Smooth muscle cell (in vitro differentiated cells): ENCODE data around the gene FAM83G. TPM values are rescaled to one million over a fixed set of nuclear protein-coding genes. Genes with fewer than 3 reads are reported as not detected.
A peak's percentile ranks its signal among the peaks of the same experiment; 100 is the strongest.

Experiments
- DNase-seq: peaks from one replicate; lab custom pipeline; 2025; ENCODE audit not compliant: unreplicated experiment; lab: John Stamatoyannopoulos, UW
- H2AFZ ChIP-seq: fragments of 200-600 bp; sonication (generic); 2 replicates; pipeline ENCODE4 v1.6.0; 2016; ENCODE audit warnings: antibody characterized with exemption, low read depth, mild to moderate bottlenecking
- H3F3A ChIP-seq: fragments of 200-600 bp; sonication (generic); 2 replicates; pipeline ENCODE4 v1.6.0; 2017; ENCODE audit warnings: antibody characterized with exemption, low read depth
- H3K27ac ChIP-seq: fragments of 200-600 bp; sonication (generic); 2 replicates; pipeline ENCODE4 v1.5.1; 2016; ENCODE audit warnings: low read depth, mild to moderate bottlenecking
- H3K27me3 ChIP-seq: fragments of 200-600 bp; sonication (generic); 2 replicates; pipeline ENCODE4 v1.6.1; 2016; ENCODE audit warnings: low read depth, mild to moderate bottlenecking
- H3K36me3 ChIP-seq: fragments of 200-600 bp; sonication (generic); 2 replicates; pipeline ENCODE4 v1.5.1; 2016; ENCODE audit warnings: low read depth
- H3K4me1 ChIP-seq: fragments of 200-600 bp; sonication (generic); 2 replicates; pipeline ENCODE4 v1.5.1; 2016; ENCODE audit warnings: low read depth
- H3K4me2 ChIP-seq: fragments of 200-600 bp; sonication (generic); 2 replicates; pipeline ENCODE4 v1.6.0; 2016; ENCODE audit warnings: mild to moderate bottlenecking
- H3K4me3 ChIP-seq: fragments of 200-600 bp; sonication (generic); 2 replicates; pipeline ENCODE4 v1.5.1; 2016; ENCODE audit warnings: mild to moderate bottlenecking
- H3K79me2 ChIP-seq: fragments of 200-600 bp; sonication (generic); 2 replicates; pipeline ENCODE4 v1.6.0; 2016; ENCODE audit warnings: low read depth, mild to moderate bottlenecking
- H3K9ac ChIP-seq: fragments of 200-600 bp; sonication (generic); 2 replicates; pipeline ENCODE4 v1.6.0; 2016; ENCODE audit warnings: low read depth
- H3K9me3 ChIP-seq: fragments of 200-600 bp; sonication (generic); replicated peaks from 2 replicates; pipeline ENCODE4 v1.5.1; 2016; ENCODE audit warnings: low read depth
- H4K20me1 ChIP-seq: fragments of 200-600 bp; sonication (generic); 2 replicates; pipeline ENCODE4 v1.6.0; 2016; ENCODE audit warnings: low read depth
- WGBS: methylation state at CpG from one replicate; pipeline ENCODE4 v1.1.7; 2016; ENCODE audit warnings: low lambda C conversion rate; 5-methylcytosine and 5-hydroxymethylcytosine counted together
- polyA plus RNA-seq: library from polyadenylated mRNA; unstranded; fragments of >200 nt; fragmentation: Nextera tagmentation; extraction: Ambion mirVana; gene quantifications from 2 replicates; pipeline ENCODE4 v1.2.1, GENCODE V29; 2016
- total RNA-seq: library from RNA; depleted of rRNA; stranded (reverse); fragments of >200 nt; gene quantifications from 2 replicates; pipeline ENCODE4 v1.2.3, GENCODE V29; 2014
- TF ChIP-seq, protein P1 (sequence below): fragments of 200-600 bp; sonication (generic); IDR thresholded peaks from 2 replicates; pipeline ENCODE4 v1.5.1; 2017; ENCODE audit warnings: borderline replicate concordance, mild to moderate bottlenecking, antibody characterized with exemption; ENCODE audit not compliant: insufficient read depth, poor library complexity, severe bottlenecking

The FAM83G gene
- total and polyA plus RNA-seq, 2 experiments from 2014 or later = 8.2 to 14.2 TPM

DNA sequence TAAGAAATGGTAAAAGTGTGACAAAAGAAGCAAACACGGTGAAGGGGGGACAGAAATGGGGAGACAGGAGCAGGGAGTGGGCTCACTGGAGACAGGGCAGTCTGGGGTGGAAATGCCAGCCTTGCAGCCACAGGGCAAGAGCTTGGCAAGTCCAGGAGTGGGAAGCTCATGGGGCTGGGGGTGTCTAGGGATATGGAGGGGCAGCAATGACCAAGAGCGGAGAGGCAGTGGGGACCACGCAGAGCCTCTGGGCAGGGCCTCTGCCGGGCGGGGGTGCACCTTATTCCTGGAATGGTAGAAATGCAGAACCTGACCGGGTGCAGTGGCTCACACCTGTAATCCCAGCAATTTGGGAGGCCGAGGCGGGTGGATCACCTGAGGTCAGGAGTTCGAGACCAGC, 40.0 kb downstream of the FAM83G start:
- Histone ChIP-seq H4K20me1 (no peaks in the 10 kb centered on the region), H3K27ac (no peak overlapping the region), H3K9ac (no peak overlapping the region), H3K36me3 (no peaks in the 10 kb centered on the region), H2AFZ (no peak overlapping the region), H3K4me1 (peaks cover 25% of the 10 kb centered on the region), H3K9me3 (no peaks in the 10 kb centered on the region), H3F3A (no peaks in the 10 kb centered on the region), H3K27me3 (no peaks in the 10 kb centered on the region), H3K4me2 (no peak overlapping the region), H3K4me3 (no peak overlapping the region), H3K79me2 (no peaks in the 10 kb centered on the region)
- no peak for DNase-seq
- TF ChIP-seq, protein P1, sequence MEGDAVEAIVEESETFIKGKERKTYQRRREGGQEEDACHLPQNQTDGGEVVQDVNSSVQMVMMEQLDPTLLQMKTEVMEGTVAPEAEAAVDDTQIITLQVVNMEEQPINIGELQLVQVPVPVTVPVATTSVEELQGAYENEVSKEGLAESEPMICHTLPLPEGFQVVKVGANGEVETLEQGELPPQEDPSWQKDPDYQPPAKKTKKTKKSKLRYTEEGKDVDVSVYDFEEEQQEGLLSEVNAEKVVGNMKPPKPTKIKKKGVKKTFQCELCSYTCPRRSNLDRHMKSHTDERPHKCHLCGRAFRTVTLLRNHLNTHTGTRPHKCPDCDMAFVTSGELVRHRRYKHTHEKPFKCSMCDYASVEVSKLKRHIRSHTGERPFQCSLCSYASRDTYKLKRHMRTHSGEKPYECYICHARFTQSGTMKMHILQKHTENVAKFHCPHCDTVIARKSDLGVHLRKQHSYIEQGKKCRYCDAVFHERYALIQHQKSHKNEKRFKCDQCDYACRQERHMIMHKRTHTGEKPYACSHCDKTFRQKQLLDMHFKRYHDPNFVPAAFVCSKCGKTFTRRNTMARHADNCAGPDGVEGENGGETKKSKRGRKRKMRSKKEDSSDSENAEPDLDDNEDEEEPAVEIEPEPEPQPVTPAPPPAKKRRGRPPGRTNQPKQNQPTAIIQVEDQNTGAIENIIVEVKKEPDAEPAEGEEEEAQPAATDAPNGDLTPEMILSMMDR = no peak
- 98% methylated on average over 9 of the region's 9 CpGs for WGBS

DNA sequence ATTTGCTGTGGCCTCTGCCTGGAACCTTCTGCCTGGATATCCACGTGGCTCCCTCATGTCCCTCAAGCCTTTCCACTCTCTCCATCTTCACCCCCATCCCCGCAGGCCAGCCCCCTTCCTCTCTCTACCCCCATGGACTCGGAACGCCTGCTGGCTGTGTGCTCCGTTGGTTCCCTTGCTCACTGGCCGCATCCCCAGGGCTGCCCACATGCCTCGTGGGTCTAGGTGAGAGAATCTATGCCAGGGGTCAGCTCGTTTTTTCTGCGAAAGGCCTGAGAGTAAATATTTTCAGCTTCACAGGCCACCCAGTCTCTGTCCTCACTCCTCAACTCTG, 40.6 kb downstream of the FAM83G start:
- H4K20me1 ChIP-seq = no peaks in the 10 kb centered on the region
- H3F3A ChIP-seq = no peaks in the 10 kb centered on the region
- no peak for DNase-seq
- H3K27me3 ChIP-seq = no peaks in the 10 kb centered on the region
- H3K9ac ChIP-seq = no peak overlapping the region
- TF ChIP-seq, protein P1 = no peak
- H2AFZ ChIP-seq = no peak overlapping the region
- H3K4me2 ChIP-seq = no peak overlapping the region
- no peak overlapping the region for H3K4me3 ChIP-seq
- H3K79me2 ChIP-seq = no peaks in the 10 kb centered on the region
- H3K9me3 ChIP-seq = no peaks in the 10 kb centered on the region
- WGBS = 94% methylated on average over 8 of the region's 9 CpGs
- H3K36me3 ChIP-seq = no peaks in the 10 kb centered on the region
- peaks cover 25% of the 10 kb centered on the region for H3K4me1 ChIP-seq
- no peak overlapping the region for H3K27ac ChIP-seq

DNA sequence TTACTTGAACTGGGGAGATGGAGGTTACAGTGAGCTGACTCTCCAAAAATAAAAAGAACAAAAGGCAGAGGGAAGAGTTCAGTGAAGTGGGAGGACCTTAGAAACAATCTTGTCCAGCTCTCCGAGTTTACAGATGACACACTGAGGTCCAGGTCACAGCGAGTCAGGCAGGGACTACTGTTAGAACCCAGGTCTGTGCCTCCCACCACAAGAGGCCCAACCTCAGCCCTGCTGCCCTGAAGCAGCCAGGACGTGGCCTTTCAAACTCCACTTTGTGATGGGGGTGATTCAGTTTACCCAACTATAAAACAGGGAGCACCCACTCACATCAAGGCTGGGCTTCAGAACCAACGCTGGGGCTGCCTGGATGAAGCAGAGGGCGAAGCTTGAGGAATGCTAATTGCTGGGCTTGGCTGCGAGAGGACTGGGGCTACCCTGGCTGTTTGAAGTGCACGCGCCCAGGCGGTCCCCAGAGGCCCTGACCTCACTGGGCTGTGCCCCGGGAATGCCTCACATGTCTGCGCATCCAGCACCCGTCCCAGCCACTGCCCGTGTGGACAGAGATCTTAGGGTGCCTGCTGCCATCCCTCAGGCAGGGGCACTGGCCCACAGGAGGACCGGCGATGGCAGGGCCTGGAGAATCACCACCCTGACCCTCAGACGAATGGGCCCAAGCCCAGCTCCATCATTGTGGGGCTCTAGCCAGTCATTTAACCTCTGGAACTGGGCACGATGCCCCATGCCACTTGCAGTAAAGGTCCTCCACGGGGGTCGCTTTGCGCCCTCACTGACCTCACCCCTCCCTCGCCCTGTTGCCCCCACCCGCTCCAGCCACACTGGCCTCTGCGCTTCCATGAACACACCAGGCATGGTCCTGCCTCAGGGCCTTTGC, 41.2 kb downstream of the FAM83G start:
- no peaks in the 10 kb centered on the region for H3K36me3 ChIP-seq
- no peak overlapping the region for H3K4me2 ChIP-seq
- H3K4me3 ChIP-seq = no peak overlapping the region
- no peaks in the 10 kb centered on the region for H3K27me3 ChIP-seq
- no peaks in the 10 kb centered on the region for H3K9me3 ChIP-seq
- H3K27ac ChIP-seq = peak overlapping the region; percentile 96
- no peak overlapping the region for H2AFZ ChIP-seq
- H3K79me2 ChIP-seq = no peaks in the 10 kb centered on the region
- DNase-seq = no peak
- WGBS = 73% methylated on average over 20 of the region's 23 CpGs
- TF ChIP-seq, protein P1 = no peak
- no peak overlapping the region for H3K9ac ChIP-seq
- no peaks in the 10 kb centered on the region for H4K20me1 ChIP-seq
- H3F3A ChIP-seq = no peaks in the 10 kb centered on the region
- H3K4me1 ChIP-seq = peaks cover 25% of the 10 kb centered on the region

DNA sequence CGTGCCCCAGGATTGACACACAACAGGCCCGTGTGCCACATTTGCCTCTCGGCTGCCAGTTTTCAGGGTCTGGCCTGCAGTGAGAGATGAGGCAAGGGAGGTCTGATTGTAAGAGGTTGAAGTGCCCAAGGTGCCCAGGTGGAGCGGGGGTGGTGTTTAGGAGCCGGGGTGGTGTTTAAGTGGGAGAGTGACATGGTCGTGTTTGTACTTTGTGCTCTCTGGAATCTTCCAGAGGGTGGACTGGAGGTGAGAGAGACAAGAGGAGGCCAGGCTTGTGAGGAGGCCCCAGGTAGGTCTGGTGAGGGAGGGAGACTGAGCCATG, 42.1 kb downstream of the FAM83G start:
- H3K4me1 ChIP-seq = peaks cover 20% of the 10 kb centered on the region
- TF ChIP-seq, protein P1 = no peak
- H3K9me3 ChIP-seq = no peaks in the 10 kb centered on the region
- no peak overlapping the region for H2AFZ ChIP-seq
- no peaks in the 10 kb centered on the region for H3K27me3 ChIP-seq
- H3K27ac ChIP-seq = peak overlapping the region; percentile 96
- DNase-seq = no peak
- H3K9ac ChIP-seq = no peak overlapping the region
- no peaks in the 10 kb centered on the region for H3F3A ChIP-seq
- WGBS = 54% methylated on average over 6 of the region's 6 CpGs
- no peak overlapping the region for H3K4me3 ChIP-seq
- no peaks in the 10 kb centered on the region for H3K79me2 ChIP-seq
- H3K36me3 ChIP-seq = no peaks in the 10 kb centered on the region
- H3K4me2 ChIP-seq = no peak overlapping the region
- no peaks in the 10 kb centered on the region for H4K20me1 ChIP-seq
